PC-3 (cell line): ENCODE measurements around the gene CORO2B.

Experiments
- CTCF ChIP-seq: fragments of 300-600 bp; sonication (generic); conservative IDR thresholded peaks from 2 replicates; pipeline ENCODE4 v1.5.1; 2017; ENCODE audit warnings: antibody characterized with exemption, low read depth, mild to moderate bottlenecking, low read length
- EZH2 ChIP-seq: fragments of 300-600 bp; sonication (generic); IDR thresholded peaks from one replicate; pipeline ENCODE4 v1.6.1; 2017; ENCODE audit warnings: antibody characterized with exemption, mild to moderate bottlenecking, low read length; ENCODE audit not compliant: unreplicated experiment
- EZH2phosphoT487 ChIP-seq: fragments of 300-600 bp; sonication (generic); IDR thresholded peaks from 2 replicates; pipeline ENCODE4 v1.6.1; 2018; ENCODE audit warnings: mild to moderate bottlenecking, antibody characterized with exemption, low read length, borderline replicate concordance

GRCh38 chr15:68681836-68682235 is 103.0 kb downstream of the CORO2B start:
- no peak for TF ChIP-seq CTCF
- TF ChIP-seq EZH2 = no peak
- TF ChIP-seq EZH2phosphoT487 = no peak
